ENCODE measurements around the gene NAALADL2.

- TF ChIP-seq CTCF (IDR thresholded peaks at IDR 0.05) (no peak), EZH2 (IDR thresholded peaks at IDR 0.05; ENCODE audit: borderline replicate concordance, insufficient read depth, low read depth, low read length, poor library complexity, severe bottlenecking) (no peak)
Measured at GRCh38 chr3:175288621-175289020, 429.5 kb downstream of the NAALADL2 start.

All from B cell (primary cell).